ENCODE measurements around the gene LHX2.

LHX2 gene

GRCh38 chr9:124021385-124021769 is 9.8 kb downstream of the LHX2 start:
- in situ Hi-C loops (cut with HindIII; ENCODE audit: low pct_ligation_motif_present, low pct_unique_long_range_greater_than_20kb, low sequenced_read_pairs) = no loop called here
- no peak for DNase-seq

GRCh38 chr9:124022201-124023121 is 10.9 kb downstream of the LHX2 start:
- no peak for DNase-seq
- in situ Hi-C loops (cut with HindIII; ENCODE audit: low pct_ligation_motif_present, low pct_unique_long_range_greater_than_20kb, low sequenced_read_pairs) = no loop called here

DNA sequence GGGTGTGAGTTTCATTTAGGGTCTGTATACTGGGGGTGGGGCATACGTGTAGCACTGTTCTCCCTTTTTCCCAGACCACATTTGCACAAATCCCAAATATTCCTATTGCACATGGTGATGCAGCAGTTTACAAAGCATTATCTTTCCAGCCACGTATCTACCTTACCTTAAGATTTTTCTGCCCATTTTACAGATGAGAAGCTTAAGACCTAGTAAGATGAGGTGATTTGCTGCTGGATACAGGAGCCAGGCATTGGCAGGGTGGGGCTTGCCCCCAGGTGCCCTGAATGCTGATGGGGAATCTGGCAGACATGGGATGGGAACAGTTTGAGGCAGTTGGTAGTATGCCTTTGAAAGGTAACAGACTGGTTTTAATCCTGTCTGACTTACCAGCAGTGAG is 12.5 kb downstream of the LHX2 start:
- DNase-seq = no peak
- in situ Hi-C loops (cut with HindIII; ENCODE audit: low pct_ligation_motif_present, low pct_unique_long_range_greater_than_20kb, low sequenced_read_pairs) = no loop called here

GRCh38 chr9:124029617-124030016 is 18.0 kb downstream of the LHX2 start:
- in situ Hi-C loops (cut with HindIII; ENCODE audit: low pct_ligation_motif_present, low pct_unique_long_range_greater_than_20kb, low sequenced_read_pairs) = no loop called here
- DNase-seq = no peak

- in situ Hi-C loops (cut with HindIII; ENCODE audit: low pct_ligation_motif_present, low pct_unique_long_range_greater_than_20kb, low sequenced_read_pairs) = no loop called here
- no peak for DNase-seq
Observed at GRCh38 chr9:124030969-124031451, 19.4 kb downstream of the LHX2 start.

DNA sequence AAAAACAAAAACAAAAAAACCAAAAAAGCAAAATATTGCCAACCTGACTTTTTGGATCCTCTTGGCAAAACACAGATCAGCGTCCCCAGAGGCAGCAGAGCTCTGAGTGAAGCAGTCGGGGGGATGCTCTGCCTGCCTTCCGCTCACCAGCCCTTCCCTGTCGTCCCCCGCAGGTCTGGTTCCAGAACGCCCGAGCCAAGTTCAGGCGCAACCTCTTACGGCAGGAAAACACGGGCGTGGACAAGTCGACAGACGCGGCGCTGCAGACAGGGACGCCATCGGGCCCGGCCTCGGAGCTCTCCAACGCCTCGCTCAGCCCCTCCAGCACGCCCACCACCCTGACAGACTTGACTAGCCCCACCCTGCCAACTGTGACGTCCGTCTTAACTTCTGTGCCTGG is 20.7 kb downstream of the LHX2 start:
- DNase-seq = no peak
- in situ Hi-C loops (cut with HindIII; ENCODE audit: low pct_ligation_motif_present, low pct_unique_long_range_greater_than_20kb, low sequenced_read_pairs) = no loop called here

DNA sequence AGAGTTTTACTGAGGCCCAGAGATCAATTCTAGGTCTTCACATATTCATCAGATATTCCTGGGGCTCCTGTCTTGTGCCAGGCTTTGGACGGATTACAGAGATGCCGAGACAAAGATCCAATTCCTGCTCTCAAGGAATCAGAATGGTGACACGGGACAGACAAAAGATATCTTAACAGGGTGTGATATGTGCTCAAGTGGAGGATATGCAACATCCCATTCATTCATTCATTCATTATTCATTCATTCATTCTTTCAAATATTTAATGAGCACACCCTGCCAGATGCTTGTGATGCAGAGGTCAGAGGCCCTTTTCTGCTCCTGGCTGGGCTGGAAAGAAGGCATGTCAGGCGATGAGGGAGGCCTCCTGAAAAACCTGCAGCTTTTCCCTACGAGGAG is 21.8 kb downstream of the LHX2 start:
- DNase-seq = no peak
- in situ Hi-C loops (cut with HindIII; ENCODE audit: low pct_ligation_motif_present, low pct_unique_long_range_greater_than_20kb, low sequenced_read_pairs) = no loop called here

DNA sequence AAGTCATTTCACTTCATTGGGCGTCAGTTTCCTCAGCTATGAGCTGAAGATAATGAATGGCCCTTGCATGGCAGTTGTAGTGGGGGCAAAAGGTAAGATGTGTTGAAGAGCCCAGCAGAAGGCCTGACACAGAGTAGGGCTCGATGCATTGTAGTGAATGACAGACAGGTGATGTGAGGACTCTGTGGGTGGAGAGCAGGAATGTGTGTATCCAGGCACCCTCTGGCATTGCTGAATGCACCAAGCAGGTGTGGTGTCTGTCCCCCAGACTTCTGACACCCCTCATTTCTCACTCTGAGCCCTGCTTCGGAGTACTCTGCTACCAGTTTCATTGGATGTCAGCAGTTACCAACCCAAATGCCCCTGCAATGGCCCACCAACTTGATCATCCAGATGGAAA is 22.4 kb downstream of the LHX2 start:
- DNase-seq = no peak
- in situ Hi-C loops (cut with HindIII; ENCODE audit: low pct_ligation_motif_present, low pct_unique_long_range_greater_than_20kb, low sequenced_read_pairs) = no loop called here

- in situ Hi-C loops (cut with HindIII; ENCODE audit: low pct_ligation_motif_present, low pct_unique_long_range_greater_than_20kb, low sequenced_read_pairs) = no loop called here
- DNase-seq = no peak
Observed at GRCh38 chr9:124035001-124035650, 23.6 kb downstream of the LHX2 start.

- in situ Hi-C loops (cut with HindIII; ENCODE audit: low pct_ligation_motif_present, low pct_unique_long_range_greater_than_20kb, low sequenced_read_pairs) = no loop called here
- DNase-seq = no peak
Observed at GRCh38 chr9:124036578-124036977, 25.0 kb downstream of the LHX2 start.

DNA sequence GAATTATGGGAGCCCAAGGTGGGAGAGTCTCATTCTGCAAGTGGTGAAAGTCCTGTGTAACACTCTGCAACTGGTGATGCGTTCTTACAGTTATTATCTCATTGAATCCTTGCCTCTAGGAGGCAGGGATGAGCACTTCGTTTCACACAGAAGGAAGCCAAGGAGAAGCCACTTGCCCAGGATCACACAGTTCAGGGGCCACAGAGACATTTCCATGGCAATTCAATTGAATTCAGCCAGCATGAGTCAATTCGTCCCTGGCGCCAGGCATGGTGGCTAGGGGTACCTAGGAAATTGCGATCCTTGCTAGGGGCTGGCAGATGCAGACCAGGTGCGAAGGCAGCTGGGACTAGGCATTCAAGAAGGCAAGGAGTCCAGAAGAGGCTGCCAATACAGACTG is 26.2 kb downstream of the LHX2 start:
- DNase-seq = peak; percentile 20
- in situ Hi-C loops (cut with HindIII; ENCODE audit: low pct_ligation_motif_present, low pct_unique_long_range_greater_than_20kb, low sequenced_read_pairs) = no loop called here

- in situ Hi-C loops (cut with HindIII; ENCODE audit: low pct_ligation_motif_present, low pct_unique_long_range_greater_than_20kb, low sequenced_read_pairs) = no loop called here
- no peak for DNase-seq
Observed at GRCh38 chr9:124038239-124038638, 26.7 kb downstream of the LHX2 start.

- no peak for DNase-seq
- in situ Hi-C loops (cut with HindIII; ENCODE audit: low pct_ligation_motif_present, low pct_unique_long_range_greater_than_20kb, low sequenced_read_pairs) = no loop called here
Observed at GRCh38 chr9:124038790-124039633, 27.4 kb downstream of the LHX2 start.

DNA sequence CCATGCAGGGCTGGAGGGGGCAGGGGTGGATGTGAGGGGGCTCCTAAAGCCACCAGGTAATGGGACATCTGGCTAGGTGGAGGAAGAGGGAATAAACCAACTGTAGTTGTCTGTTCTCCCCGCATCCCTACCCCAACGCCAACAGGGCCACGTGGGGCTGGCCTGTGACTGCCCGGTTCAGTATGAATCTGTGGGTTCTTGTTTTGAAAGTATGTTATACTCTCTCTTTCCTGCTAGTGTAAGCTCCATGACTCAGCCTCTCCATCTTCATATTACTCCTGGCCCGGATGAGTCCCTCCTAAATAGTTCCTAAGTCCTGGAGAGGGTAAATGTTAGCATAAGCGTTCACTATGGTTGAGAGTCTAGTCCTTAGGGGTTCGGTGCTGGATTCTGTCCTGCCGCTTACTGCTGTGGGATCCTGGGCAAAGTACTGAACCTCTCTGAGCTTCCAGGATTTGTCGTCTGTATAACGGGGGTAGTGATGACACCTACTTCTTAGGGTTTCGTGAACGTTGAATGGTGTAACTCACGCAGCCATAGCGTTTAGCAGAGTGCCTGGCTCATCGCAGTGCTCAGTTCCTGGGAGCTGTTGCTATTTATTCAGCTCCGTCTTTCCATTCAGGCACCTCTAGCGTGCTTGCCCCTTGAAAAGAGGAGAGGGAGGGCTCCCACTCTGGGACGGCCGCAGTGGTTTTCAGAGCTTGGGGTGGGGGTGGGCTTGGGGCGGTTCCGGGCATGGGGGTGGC is 28.8 kb downstream of the LHX2 start:
- DNase-seq = no peak
- in situ Hi-C loops (cut with HindIII; ENCODE audit: low pct_ligation_motif_present, low pct_unique_long_range_greater_than_20kb, low sequenced_read_pairs) = no loop called here

DNA sequence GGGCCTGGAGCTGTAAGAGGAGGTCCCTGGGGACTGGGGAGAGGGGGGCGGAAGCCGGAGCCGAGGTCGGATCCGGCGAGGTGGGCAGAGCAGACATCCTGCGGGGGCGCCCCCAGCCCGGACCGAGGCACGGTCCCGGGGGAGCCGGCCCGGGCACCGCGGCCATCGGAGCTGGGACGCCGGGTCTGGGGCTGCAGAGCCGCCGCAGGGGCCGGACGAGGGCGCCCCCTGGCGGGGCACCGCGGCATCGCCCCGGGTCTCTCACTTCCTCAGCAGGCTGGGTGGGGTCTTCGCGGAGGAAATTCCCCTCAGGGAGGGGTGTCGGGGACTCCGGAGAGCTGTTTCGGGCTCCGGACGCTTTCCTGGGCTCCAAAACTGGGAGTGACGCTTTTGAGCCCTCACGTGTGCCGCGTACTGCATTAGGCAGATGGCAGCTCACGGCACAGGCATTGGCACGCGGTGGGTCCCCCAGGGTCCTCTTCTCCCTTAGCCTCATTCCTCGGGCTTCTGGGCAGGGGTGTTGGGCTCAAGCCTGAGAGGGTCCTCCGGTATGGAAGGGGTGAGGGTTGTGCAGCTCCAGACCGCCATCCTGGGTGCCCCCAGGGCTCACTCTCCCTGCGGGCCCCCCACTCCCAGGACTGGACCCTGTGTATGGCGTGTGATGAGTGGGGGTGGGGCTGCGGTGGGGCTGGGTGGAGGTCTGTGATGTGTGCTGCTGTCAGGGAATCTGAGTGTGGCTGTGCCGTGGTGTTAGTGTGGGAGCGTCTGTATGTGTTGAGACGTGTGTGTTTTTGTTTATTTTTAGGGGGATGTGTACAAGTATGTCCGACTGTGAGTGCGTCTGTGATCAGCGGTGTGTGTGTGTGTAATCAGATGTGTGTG is 29.6 kb downstream of the LHX2 start:
- in situ Hi-C loops (cut with HindIII; ENCODE audit: low pct_ligation_motif_present, low pct_unique_long_range_greater_than_20kb, low sequenced_read_pairs) = no loop called here
- DNase-seq = peak; percentile 35

- in situ Hi-C loops (cut with HindIII; ENCODE audit: low pct_ligation_motif_present, low pct_unique_long_range_greater_than_20kb, low sequenced_read_pairs) = no loop called here
- DNase-seq = no peak
Observed at GRCh38 chr9:124041817-124042116, 30.2 kb downstream of the LHX2 start.

DNA sequence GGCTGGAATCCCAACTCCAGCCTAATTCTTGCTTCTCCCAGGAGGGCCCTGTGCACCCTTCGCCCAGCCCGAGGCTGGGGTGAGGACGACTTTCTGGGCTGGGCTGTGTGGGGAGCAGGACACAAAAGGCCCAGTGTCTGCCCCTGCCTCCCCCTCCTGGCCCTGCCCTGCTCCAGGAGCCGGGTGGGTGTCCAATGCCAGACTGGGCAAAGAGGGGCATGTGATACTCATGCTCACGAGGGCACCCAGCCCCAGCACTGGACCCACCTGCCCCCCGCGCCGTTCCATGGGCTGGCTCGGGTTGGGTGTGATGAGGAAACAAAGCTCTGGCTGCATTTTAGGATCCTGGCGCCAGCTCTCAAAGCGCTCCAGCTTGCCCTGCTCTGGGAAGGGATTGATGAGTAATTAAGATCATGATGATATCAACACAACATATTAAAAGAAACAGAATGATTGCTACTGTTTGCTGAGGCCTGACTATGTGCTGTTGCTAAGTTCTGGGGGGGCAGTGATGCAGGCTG is 30.7 kb downstream of the LHX2 start:
- DNase-seq = no peak
- in situ Hi-C loops (cut with HindIII; ENCODE audit: low pct_ligation_motif_present, low pct_unique_long_range_greater_than_20kb, low sequenced_read_pairs) = no loop called here

- no peak for DNase-seq
- in situ Hi-C loops (cut with HindIII; ENCODE audit: low pct_ligation_motif_present, low pct_unique_long_range_greater_than_20kb, low sequenced_read_pairs) = no loop called here
Observed at GRCh38 chr9:124044448-124044847, 32.9 kb downstream of the LHX2 start.

All from ACHN (cell line).